Left lung (tissue), 10 donors: ENCODE data around the gene PAFAH1B2. TPM values are rescaled to one million over a fixed set of nuclear protein-coding genes. Genes with fewer than 3 reads are reported as not detected.

Experiments
- ATAC-seq: fragments of 200-7000 bp; cut with Tn5 transposase; one replicate; pipeline ENCODE4 v1.9.1; 2020; ENCODE audit warnings: moderate library complexity
- DNase-seq, 4 donors: peaks; one replicate each; pipeline ENCODE4 v3.0.0-alpha.2; 2013 to 2020
- H3K27ac ChIP-seq, 2 donors: fragments of 200-600 bp; sonication (generic) in 1 of 2; one replicate each; pipeline versions ENCODE4 v1.5.0 to v1.8.0; 2020 to 2021
- H3K27me3 ChIP-seq, 2 donors: fragments of 200-600 bp; sonication (generic) in 1 of 2; one replicate each; pipeline versions ENCODE4 v1.5.0 to v1.8.0; 2020 to 2021
- H3K36me3 ChIP-seq, 2 donors: fragments of 200-600 bp; sonication (generic) in 1 of 2; one replicate each; pipeline versions ENCODE4 v1.5.0 to v1.8.0; 2020 to 2021
- H3K4me1 ChIP-seq, 2 donors: fragments of 200-600 bp; one replicate each; pipeline ENCODE4 v1.8.0; 2021
- H3K4me3 ChIP-seq, 2 donors: fragments of 200-600 bp; sonication (generic) in 1 of 2; one replicate each; pipeline versions ENCODE4 v1.5.0 to v1.8.0; 2020 to 2021; ENCODE audit warnings: mild to moderate bottlenecking in 1 of 2
- H3K9me3 ChIP-seq, 2 donors: fragments of 200-600 bp; sonication (generic) in 1 of 2; one replicate each; pipeline versions ENCODE4 v1.5.0 to v1.8.0; 2020 to 2021
- CTCF ChIP-seq, 2 donors: fragments of 200-600 bp; sonication (generic) in 1 of 2; IDR thresholded peaks; one replicate each; pipeline versions ENCODE4 v1.5.0 to v1.8.0; 2021; ENCODE audit warnings: antibody characterized with exemption in 2 of 2
- intact Hi-C, 2 donors: fragments of 100-400 bp; cut with DNase I; formaldehyde crosslinking; loops; one replicate each; pipeline versions ENCODE4 v1.11.2 to v1.14.2; 2022
- polyA plus RNA-seq, 6 donors: library from polyadenylated mRNA; unstranded; fragments of 120-200 nt; gene quantifications; one replicate each; pipeline ENCODE4 v1.2.1, GENCODE V29; 2013; ENCODE audit not compliant: insufficient read length in 6 of 6
- total RNA-seq, 2 donors: library from RNA; stranded (reverse); fragmentation: NEBNext Ultra II Directional; extraction: Animal tissue kit (Norgen Biotek cat#: 25700); gene quantifications; one replicate each; pipeline ENCODE4 v1.2.1, GENCODE V29; 2021
- donor health status: DM: no; HTN: yes; CAD: no.
- donor health status: DM: no; HTN: no; CAD: no.

The PAFAH1B2 gene
- total and polyA plus RNA-seq, 8 donors: 58.9 to 82.3 (median 67.5) TPM

GRCh38 chr11:117179048-117179999, 35.2 kb downstream of the PAFAH1B2 start:
- H3K36me3 ChIP-seq: peaks cover 0 to 26% of the 10 kb centered on the region in 2 donors
- intact Hi-C loops: no loop called here

GRCh38 chr11:117180020-117180419, 35.9 kb downstream of the PAFAH1B2 start:
- no peak for TF ChIP-seq CTCF (IDR thresholded peaks at IDR 0.05)
- peaks cover 19 to 39% of the 10 kb centered on the region in 2 donors for H3K4me1 ChIP-seq
- intact Hi-C loops: no loop called here
- DNase-seq: no peak
- peak overlapping the region; percentile 88 to 91 for H3K27ac ChIP-seq
- peaks cover 0 to 26% of the 10 kb centered on the region in 2 donors for H3K36me3 ChIP-seq
- H3K9me3 ChIP-seq: no peaks in the 10 kb centered on the region
- no peak for ATAC-seq
- H3K4me3 ChIP-seq: peak overlapping the region; percentile 73 to 88
- no peaks in the 10 kb centered on the region for H3K27me3 ChIP-seq

More at GRCh38 chr11:117179048-117179999, 35.2 kb downstream of the PAFAH1B2 start:
- Histone ChIP-seq H3K27me3 (no peaks in the 10 kb centered on the region), H3K9me3 (no peaks in the 10 kb centered on the region), H3K4me3 (peak overlapping the region; percentile 73 to 88), H3K27ac (peak overlapping the region; percentile 88 to 91), H3K4me1 (peaks cover 19 to 36% of the 10 kb centered on the region in 2 donors)
- peak; percentile 30 to 89 (median 36) for DNase-seq
- TF ChIP-seq CTCF (IDR thresholded peaks at IDR 0.05): peak in 1 of 2 donors; percentile 5
- ATAC-seq: peak; percentile 48

GRCh38 chr11:117180661-117181585, 36.8 kb downstream of the PAFAH1B2 start:
- intact Hi-C loops: no loop called here
- DNase-seq (peak in 2 of 4 donors; percentile 69 to 84), ATAC-seq (peak; percentile 39)
- peaks cover 0 to 26% of the 10 kb centered on the region in 2 donors for H3K36me3 ChIP-seq
- H3K9me3 ChIP-seq: no peaks in the 10 kb centered on the region
- H3K4me3 ChIP-seq: no peak overlapping the region
- TF ChIP-seq CTCF (IDR thresholded peaks at IDR 0.05): peak; percentile 50 to 51
- H3K27ac ChIP-seq: peak overlapping the region in 1 of 2 donors; percentile 91
- peaks cover 19 to 43% of the 10 kb centered on the region in 2 donors for H3K4me1 ChIP-seq
- H3K27me3 ChIP-seq: no peaks in the 10 kb centered on the region

GRCh38 chr11:117181586-117182550, 37.8 kb downstream of the PAFAH1B2 start:
- Histone ChIP-seq H3K4me1 (peaks cover 19 to 43% of the 10 kb centered on the region in 2 donors), H3K36me3 (peaks cover 0 to 26% of the 10 kb centered on the region in 2 donors), H3K4me3 (no peak overlapping the region), H3K9me3 (no peaks in the 10 kb centered on the region), H3K27me3 (no peaks in the 10 kb centered on the region), H3K27ac (no peak overlapping the region)
- intact Hi-C loops: no loop called here
- TF ChIP-seq CTCF (IDR thresholded peaks at IDR 0.05): no peak
- no peak for DNase-seq
- no peak for ATAC-seq
